HEK293T (cell line): ENCODE measurements around the gene CDC42EP3.

Experiments
- ARNT ChIP-seq: fragments of 450-650 bp; IDR thresholded peaks from 2 replicates; pipeline ENCODE4 v1.6.1; 2017; ENCODE audit warnings: mild to moderate bottlenecking
- BHLHE40 ChIP-seq: fragments of 450-650 bp; IDR thresholded peaks from 2 replicates; pipeline ENCODE4 v1.6.1; 2016; ENCODE audit warnings: mild to moderate bottlenecking, moderate library complexity, borderline replicate concordance
- ELF4 ChIP-seq: fragments of 450-650 bp; IDR thresholded peaks from 2 replicates; pipeline ENCODE4 v1.6.1; 2017; ENCODE audit warnings: antibody characterized with exemption
- FOXA1 ChIP-seq: fragments of 450-650 bp; IDR thresholded peaks from 2 replicates; pipeline ENCODE4 v1.6.1; 2016; ENCODE audit warnings: mild to moderate bottlenecking
- FOXK2 ChIP-seq: fragments of 450-650 bp; IDR thresholded peaks from 2 replicates; pipeline ENCODE4 v1.6.1; 2016; ENCODE audit warnings: mild to moderate bottlenecking
- FOXM1 ChIP-seq: fragments of 450-650 bp; IDR thresholded peaks from 2 replicates; pipeline ENCODE4 v1.6.1; 2017; ENCODE audit warnings: mild to moderate bottlenecking, borderline replicate concordance
- HDGF ChIP-seq: fragments of 450-650 bp; IDR thresholded peaks from 2 replicates; pipeline ENCODE4 v1.6.1; 2017; ENCODE audit warnings: antibody characterized with exemption, borderline replicate concordance
- L3MBTL2 ChIP-seq: fragments of 450-650 bp; conservative IDR thresholded peaks from 2 replicates; pipeline ENCODE4 v1.6.1; 2016; ENCODE audit warnings: mild to moderate bottlenecking
- LEF1 ChIP-seq: fragments of 450-650 bp; IDR thresholded peaks from 2 replicates; pipeline ENCODE4 v1.6.1; 2017; ENCODE audit warnings: mild to moderate bottlenecking, borderline replicate concordance
- NFRKB ChIP-seq: fragments of 450-650 bp; IDR thresholded peaks from 2 replicates; pipeline ENCODE4 v1.6.1; 2016; ENCODE audit warnings: mild to moderate bottlenecking, moderate library complexity
- SP1 ChIP-seq: fragments of 450-650 bp; IDR thresholded peaks from 2 replicates; pipeline ENCODE4 v1.6.1; 2017
- TARDBP ChIP-seq: fragments of 450-650 bp; IDR thresholded peaks from 2 replicates; pipeline ENCODE4 v1.6.1; 2016

DNA sequence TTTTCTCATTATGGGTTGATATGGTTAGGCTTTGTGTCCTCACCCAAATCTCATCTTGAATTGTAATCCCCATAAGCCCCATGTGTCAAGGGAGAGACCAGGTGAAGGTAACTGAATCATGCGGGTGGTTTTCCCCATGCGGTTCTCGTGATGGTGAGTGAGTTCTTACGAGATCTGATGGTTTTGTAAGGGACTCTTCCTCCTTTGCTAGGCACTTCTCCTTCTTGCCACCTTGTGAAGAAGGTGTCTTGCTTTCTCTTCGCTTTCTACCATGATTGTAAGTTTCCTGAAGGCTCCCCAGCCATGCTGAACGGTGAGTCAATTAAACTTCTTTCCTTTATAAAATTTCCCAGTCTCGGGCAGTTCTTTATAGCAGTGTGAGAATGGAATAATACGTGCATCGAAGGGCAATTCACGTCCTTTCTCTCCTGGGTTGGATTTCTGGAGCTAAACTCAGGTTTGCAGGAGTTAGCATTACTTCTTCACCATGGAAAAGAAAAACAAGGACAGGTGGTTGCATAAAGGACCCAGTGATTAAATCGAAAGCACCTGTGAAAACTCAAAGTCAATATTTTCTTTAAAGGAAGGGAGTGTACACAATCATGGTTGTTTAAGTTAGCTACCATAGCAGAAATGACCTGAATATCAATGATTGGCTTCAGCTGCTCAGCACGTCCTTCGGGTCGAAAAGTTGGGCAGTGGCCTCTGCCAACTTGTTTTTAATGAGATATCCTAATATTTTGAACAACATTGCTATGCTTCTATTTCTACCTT, 54.1 kb downstream of the CDC42EP3 start:
- TF ChIP-seq HDGF (no peak), TARDBP (no peak), LEF1 (no peak), ELF4 (no peak), L3MBTL2 (no peak), SP1 (no peak), BHLHE40 (no peak), FOXA1 (no peak), ARNT (no peak), NFRKB (no peak), FOXM1 (no peak), FOXK2 (no peak)
